GM21360 (cell line): Measurements from ENCODE around the gene ADAMTS12.
A peak's percentile ranks its signal among the peaks of the same experiment; 100 is the strongest.

Experiments used
- ATAC-seq: cut with Tn5 transposase; IDR thresholded peaks from one replicate; pipeline ENCODE4 v1.9.1; 2021; ENCODE audit warnings: mild to moderate bottlenecking, moderate library complexity; ENCODE audit not compliant: unreplicated experiment

The ADAMTS12 gene, protein sequence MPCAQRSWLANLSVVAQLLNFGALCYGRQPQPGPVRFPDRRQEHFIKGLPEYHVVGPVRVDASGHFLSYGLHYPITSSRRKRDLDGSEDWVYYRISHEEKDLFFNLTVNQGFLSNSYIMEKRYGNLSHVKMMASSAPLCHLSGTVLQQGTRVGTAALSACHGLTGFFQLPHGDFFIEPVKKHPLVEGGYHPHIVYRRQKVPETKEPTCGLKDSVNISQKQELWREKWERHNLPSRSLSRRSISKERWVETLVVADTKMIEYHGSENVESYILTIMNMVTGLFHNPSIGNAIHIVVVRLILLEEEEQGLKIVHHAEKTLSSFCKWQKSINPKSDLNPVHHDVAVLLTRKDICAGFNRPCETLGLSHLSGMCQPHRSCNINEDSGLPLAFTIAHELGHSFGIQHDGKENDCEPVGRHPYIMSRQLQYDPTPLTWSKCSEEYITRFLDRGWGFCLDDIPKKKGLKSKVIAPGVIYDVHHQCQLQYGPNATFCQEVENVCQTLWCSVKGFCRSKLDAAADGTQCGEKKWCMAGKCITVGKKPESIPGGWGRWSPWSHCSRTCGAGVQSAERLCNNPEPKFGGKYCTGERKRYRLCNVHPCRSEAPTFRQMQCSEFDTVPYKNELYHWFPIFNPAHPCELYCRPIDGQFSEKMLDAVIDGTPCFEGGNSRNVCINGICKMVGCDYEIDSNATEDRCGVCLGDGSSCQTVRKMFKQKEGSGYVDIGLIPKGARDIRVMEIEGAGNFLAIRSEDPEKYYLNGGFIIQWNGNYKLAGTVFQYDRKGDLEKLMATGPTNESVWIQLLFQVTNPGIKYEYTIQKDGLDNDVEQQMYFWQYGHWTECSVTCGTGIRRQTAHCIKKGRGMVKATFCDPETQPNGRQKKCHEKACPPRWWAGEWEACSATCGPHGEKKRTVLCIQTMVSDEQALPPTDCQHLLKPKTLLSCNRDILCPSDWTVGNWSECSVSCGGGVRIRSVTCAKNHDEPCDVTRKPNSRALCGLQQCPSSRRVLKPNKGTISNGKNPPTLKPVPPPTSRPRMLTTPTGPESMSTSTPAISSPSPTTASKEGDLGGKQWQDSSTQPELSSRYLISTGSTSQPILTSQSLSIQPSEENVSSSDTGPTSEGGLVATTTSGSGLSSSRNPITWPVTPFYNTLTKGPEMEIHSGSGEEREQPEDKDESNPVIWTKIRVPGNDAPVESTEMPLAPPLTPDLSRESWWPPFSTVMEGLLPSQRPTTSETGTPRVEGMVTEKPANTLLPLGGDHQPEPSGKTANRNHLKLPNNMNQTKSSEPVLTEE (N-terminal part only)

DNA sequence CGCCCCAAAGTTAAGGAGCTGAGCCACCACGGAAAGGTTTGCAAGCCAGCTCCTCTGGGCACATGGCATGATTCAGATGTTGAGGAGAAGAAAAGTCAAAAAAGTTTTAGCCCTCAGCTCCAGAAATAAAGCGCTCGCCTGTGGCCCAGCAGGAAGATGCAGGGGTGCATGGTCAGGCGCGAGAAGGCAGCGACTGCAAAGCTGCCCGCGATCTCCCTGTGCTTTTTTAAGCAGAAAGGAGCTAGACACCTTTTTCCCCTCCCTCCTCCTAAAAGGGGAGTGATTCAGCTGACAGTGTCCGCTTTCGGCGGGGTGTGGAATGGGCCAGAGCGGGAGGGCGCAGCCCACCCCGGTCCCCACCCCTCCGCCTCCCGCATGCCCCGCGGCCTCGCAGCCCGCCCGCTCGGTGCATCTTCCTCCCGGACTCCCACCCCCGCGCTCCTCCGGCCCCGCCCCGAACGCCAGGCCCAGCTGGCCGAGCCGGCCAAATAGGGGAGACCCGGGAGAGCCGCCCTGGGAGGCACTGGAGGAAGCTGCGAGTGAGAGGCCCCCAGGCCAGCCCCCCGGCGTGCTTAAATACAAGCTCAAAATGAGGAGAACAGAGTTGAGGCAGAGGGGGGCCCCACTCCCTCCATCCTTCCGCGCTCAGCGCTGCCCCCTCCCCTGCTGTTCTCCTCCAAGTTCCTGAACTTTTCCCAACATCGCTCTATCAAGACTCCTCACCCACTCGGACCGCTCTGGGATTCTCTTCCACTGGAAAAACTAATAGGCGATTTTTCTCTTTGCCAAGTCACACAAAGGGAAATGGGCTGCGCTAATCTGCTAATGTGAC, at the start of gene ADAMTS12:
TSS of gene ADAMTS12 (minus strand) at position 203 of the 832 bp plus-strand sequence. CDS start at position 69, 134 bp downstream.
- ATAC-seq, result no peak

DNA sequence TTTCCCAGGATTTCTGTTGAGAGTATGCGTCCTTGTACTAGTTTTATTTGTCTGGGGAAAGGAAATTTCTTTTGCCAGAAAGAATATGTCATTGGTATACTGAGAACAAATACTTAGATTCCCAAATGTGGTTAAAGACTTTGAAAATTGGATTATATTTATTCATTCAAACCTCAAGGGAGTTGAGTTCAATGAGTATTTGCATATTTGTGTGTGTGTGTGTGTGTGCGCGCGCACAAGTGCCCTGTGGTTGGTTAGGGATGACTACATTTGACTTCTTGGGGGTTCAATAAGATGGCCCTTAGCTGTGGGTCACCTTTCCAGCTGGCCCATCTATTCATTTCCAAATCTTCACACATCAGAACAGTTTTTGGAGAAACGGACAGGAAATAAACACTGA, 49.3 kb upstream of the ADAMTS12 start:
- ATAC-seq, result no peak

DNA sequence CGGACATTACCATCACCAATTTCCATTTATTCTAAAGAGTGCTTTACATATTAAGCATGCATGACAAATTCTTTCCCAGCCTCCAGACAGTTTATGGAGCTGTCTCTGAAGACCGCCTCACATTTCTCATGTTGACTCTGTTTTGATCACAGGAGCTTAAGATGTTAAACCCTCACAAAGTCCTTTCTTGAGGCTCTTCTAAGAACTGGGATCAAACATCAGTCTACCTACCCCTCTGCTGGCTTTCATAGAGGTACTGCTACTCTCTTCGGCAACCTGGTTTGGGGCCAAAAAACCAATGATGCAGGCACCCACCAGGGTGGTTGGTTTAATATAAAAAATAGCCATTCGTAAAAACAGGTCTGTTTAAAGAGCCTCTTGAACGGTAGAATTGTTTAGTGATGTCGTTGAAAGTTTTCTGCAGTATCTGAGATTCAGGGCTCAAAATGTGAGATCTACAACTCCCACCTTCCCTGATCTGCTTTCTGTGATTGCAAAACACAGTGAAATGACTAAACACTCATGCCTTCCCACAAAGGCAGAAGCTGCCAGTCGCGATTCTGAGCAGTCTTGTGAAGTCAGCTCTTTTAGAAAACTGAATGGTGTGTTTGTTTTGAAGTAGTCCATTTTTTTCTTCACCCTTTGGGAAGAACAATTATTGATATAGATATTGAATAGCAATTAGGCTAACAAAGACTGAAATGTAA, 47.9 kb upstream of the ADAMTS12 start:
- ATAC-seq, result no peak

DNA sequence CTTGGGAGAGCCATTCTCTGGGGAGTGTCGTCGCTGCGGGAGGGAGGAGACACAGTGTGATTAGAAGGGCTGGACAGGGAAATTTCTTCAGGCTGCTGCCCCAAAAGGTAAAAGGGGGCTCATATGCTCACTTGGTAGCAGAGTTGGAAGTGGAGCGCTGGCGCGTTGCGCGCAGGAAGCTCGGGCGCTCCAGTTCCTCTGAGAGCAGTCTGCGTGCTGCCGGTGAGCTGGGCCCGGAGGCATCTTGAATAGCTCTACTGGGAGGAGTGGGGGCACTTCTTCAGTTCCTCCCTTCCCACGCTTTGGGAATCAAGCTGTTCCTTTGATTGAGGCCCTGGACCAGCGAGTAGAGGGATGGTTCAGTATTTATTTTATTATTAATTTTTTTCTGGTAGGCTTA, 47.1 kb upstream of the ADAMTS12 start:
- no peak for ATAC-seq

DNA sequence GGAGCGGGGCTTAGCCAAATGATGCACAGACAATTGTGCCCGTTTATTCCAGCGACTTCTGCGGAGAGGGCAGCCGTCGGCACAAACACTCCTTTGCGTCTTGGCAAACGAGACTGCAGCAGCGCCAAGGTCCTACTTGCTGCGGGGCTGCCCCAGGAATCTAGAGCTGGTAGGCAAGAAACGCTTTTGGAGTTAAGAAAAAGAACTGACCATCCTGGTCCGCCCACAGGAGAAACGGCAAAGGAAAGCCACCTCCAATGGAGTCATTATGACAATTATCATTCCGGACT, 46.7 kb upstream of the ADAMTS12 start:
- no peak for ATAC-seq

DNA sequence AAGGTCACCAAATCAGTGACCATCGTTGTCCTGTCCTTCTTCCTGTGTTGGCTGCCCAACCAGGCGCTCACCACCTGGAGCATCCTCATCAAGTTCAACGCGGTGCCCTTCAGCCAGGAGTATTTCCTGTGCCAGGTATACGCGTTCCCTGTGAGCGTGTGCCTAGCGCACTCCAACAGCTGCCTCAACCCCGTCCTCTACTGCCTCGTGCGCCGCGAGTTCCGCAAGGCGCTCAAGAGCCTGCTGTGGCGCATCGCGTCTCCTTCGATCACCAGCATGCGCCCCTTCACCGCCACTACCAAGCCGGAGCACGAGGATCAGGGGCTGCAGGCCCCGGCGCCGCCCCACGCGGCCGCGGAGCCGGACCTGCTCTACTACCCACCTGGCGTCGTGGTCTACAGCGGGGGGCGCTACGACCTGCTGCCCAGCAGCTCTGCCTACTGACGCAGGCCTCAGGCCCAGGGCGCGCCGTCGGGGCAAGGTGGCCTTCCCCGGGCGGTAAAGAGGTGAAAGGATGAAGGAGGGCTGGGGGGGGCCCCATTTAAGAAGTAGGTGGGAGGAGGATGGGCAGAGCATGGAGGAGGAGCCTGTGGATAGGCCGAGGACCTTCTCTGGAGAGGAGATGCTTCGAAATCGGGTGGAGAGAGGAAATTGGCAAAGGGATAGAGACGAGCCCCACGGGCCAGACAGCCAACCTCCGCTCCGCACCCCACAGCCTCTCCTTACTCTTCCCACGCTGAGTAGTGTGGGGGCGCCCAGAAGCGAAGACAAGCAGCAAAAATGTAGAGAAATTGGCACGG, 46.1 kb upstream of the ADAMTS12 start:
- no peak for ATAC-seq

DNA sequence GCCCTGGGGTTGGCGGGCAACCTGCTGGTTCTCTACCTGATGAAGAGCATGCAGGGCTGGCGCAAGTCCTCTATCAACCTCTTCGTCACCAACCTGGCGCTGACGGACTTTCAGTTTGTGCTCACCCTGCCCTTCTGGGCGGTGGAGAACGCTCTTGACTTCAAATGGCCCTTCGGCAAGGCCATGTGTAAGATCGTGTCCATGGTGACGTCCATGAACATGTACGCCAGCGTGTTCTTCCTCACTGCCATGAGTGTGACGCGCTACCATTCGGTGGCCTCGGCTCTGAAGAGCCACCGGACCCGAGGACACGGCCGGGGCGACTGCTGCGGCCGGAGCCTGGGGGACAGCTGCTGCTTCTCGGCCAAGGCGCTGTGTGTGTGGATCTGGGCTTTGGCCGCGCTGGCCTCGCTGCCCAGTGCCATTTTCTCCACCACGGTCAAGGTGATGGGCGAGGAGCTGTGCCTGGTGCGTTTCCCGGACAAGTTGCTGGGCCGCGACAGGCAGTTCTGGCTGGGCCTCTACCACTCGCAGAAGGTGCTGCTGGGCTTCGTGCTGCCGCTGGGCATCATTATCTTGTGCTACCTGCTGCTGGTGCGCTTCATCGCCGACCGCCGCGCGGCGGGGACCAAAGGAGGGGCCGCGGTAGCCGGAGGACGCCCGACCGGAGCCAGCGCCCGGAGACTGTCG, 45.4 kb upstream of the ADAMTS12 start:
- ATAC-seq, result no peak

DNA sequence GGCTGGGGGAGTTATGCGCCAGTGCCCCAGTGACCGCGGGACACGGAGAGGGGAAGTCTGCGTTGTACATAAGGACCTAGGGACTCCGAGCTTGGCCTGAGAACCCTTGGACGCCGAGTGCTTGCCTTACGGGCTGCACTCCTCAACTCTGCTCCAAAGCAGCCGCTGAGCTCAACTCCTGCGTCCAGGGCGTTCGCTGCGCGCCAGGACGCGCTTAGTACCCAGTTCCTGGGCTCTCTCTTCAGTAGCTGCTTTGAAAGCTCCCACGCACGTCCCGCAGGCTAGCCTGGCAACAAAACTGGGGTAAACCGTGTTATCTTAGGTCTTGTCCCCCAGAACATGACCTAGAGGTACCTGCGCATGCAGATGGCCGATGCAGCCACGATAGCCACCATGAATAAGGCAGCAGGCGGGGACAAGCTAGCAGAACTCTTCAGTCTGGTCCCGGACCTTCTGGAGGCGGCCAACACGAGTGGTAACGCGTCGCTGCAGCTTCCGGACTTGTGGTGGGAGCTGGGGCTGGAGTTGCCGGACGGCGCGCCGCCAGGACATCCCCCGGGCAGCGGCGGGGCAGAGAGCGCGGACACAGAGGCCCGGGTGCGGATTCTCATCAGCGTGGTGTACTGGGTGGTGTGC, 44.7 kb upstream of the ADAMTS12 start, which contains the start of gene RXFP3:
TSS of gene RXFP3 (plus strand) at position 6 of the 636 bp plus-strand sequence. CDS start at position 361, 355 bp downstream.
- no peak for ATAC-seq

DNA sequence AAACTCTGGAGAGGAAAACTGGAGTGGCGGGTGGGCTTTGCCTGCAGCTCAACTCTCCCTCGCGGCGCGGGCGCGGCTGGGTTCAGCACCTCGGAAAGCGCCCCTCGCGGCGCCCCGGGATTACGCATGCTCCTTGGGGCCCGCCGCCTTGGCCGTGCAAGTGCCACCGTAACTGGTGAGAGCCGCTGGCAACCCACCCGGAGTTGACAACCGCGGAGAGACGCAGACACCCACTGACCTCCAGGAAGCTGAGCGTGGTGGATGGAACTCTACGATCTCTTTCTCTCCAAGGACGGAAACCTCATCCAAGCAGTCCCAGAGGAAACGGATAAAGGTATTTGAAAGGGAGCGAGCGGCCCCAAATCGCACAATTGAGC, 44.2 kb upstream of the ADAMTS12 start:
- ATAC-seq, result no peak

DNA sequence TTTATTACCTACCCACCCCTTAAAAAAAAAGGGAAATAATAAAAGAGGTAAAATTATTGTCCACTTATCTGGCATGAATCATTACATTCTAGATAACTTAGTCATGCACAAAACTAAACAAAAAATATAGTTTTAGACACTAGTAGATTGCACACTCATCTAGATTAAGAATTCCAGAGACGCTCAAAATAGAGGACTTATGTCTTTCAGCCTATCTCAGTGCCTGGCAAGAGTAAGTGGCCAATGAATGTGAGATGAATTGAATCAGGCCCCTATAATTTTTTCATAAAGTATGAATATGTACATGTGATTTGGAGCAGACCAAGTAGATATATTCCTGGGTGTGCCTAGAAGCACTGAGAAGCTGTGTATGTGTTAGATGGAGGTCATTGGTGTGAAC, 42.4 kb upstream of the ADAMTS12 start:
- ATAC-seq, result peak; percentile 25

DNA sequence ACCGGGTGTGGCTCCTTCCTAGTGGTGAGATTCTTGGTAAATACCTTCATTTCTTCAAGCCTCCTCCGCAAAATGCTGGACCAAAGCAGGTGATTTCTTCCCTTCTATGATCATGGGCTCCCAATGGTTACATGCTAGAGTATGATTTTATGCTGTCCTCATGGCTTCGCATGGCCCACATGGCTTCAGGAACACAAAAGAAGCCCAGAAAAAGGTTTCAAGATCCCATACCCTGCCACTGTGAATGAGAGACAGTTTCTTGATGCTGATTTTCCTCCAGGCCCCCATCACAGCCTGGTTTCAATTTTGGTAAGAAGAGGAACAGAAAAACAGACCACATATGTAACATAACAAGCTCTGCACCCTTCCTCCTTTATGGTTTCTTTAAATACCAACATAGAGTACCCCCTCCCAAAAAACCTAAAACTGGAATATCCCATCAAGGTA, 42.0 kb upstream of the ADAMTS12 start:
- peak; percentile 84 for ATAC-seq

DNA sequence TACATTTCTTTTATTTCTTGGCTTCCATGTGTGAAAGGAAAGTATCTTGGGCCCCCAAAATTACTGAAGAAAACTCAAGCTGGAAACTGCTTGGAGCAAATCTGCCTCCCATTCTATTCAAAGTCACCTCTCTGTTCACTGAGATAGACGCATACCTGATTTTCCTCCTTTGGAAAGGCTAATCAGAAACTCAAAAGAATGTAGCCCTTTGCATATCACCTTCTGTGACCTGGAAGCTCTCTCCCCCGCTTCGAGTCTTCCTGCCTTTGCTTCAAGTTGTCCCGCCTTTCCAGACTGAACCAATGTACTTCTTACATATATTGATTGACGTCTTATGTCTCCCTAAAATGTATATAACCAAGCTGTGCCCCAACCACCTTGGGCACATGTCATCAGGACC, 39.3 kb upstream of the ADAMTS12 start:
- no peak for ATAC-seq

DNA sequence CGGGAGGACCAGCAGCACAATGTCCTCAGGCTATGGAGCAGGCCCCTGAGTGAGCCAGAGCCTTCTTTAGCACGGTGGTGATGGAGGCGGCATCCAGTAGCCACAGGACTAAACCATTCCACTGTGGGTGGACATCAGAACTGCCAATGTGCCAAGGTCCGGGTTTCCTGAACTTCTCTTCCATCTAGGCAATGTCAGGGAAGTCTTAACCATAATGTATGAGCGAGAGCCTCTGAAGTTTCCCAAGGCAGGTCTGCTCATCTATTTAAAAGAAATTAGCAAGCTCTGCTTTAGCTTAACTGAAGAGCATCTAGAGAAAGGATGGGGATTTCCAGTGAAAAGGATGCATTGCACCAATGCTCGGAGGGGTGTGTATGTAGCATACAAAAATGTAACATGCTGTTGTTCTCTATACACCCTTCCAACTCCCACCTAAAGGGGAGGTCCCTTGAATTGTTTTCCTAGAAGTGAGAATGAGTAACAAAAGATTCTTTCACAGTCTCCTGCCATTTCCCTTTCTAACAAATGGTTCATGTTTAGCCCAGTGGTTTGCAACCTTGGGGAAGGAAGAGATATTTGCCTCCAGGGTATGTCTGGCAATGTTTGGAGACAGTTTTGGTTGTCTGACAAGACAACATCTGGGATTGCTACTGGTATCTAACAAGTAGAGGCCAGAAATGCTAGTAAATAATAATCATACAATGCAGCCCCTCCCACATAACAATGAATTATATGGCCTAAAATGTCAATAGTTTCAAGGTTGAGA, 38.3 kb upstream of the ADAMTS12 start:
- ATAC-seq, result no peak

DNA sequence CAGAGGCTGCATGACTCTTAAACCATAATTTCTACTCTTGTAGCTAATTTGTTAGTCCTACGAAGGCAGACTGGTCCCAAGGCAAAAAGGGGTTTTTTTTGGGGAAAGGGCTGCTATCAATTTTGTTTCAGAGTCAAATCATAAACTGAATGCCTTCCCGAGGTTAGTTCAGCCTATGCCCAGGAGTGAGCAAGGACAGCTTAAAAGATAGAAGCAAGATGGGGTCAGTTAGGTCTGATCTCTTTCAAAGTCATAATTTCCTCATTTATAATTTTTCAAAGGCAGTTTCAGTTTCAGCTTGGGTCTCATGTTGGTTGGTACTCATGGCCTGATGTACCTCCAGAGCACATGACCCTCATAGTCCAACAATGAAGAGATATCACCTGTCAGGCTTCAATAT, 36.5 kb upstream of the ADAMTS12 start:
- ATAC-seq, result no peak

DNA sequence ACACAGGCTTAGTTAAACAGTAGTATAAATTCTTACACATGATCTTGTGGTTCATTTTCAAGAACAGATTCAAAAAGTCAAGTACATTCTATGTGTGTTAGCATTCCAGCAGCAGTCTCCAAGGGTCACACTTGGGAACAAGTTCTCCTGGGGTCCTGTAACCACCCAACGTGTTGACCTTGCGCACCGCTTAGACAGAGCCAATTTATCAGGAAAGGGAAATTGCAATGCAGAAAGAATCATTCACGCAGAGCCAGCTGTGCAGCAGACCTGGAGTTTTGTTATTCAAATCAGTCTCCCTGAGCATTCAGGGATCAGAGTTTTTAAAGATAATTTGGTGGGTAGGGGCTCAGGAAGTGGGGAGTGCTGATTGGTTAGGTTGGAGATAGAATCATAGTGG, 35.9 kb upstream of the ADAMTS12 start:
- ATAC-seq, result no peak

DNA sequence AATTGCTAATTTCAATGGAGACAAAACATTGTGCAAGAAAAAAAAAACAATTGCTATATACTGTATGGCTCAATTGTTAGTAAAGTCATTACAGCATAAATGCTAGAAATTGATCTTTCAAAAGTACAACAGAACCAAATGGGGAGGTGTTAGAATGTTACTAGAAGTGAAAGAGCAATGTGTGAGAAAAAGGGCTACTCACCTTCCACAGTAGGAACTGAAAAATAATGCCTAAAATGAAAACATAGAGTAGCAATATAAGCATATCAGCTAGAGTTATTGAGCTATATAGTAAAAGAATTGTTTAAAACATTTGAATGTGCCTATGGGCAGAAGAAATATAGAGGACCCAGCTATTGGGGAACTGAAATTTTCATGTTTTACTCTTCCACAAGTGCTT, 33.5 kb upstream of the ADAMTS12 start:
- ATAC-seq, result no peak

DNA sequence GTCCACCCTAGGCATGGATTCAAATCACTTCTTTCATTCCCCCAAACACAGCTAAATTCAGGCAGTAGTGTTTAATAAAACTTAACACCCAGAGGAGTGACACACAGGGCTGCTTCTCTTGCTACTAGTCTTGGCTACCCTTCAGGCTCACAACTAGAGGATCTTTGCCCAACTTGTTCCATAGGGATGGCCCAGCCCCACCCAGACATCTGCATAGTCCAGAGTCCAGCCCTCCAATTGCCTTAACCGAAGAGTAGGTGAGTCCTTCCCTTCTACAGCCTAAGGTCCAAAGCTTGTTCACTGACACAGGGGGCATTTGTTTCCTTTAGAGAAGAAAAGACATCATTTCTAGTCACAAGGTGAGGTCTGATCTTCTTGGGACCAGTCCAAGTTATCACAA, 29.2 kb upstream of the ADAMTS12 start:
- ATAC-seq, result no peak
